Stimulated activated CD8-positive, alpha-beta memory T cell treated with anti-CD3 and anti-CD28 coated beads, Interleukin-2, amount 100 ng/mL, for 1 hour (primary cell): Measurements from ENCODE around the gene LRRC30.

Source experiments
- DNase-seq, 2 donors: peaks; one replicate each; pipeline ENCODE4 v3.0.0-alpha.2; 2020; ENCODE audit warnings: low read depth in 2 of 2

LRRC30 gene

GRCh38 chr18:7237673-7238272, 6.9 kb downstream of the LRRC30 start:
- no peak for DNase-seq

- no peak for DNase-seq
Observed at GRCh38 chr18:7242926-7243325, 12.0 kb downstream of the LRRC30 start.

GRCh38 chr18:7248877-7249276, 18.0 kb downstream of the LRRC30 start:
- DNase-seq: no peak

DNA sequence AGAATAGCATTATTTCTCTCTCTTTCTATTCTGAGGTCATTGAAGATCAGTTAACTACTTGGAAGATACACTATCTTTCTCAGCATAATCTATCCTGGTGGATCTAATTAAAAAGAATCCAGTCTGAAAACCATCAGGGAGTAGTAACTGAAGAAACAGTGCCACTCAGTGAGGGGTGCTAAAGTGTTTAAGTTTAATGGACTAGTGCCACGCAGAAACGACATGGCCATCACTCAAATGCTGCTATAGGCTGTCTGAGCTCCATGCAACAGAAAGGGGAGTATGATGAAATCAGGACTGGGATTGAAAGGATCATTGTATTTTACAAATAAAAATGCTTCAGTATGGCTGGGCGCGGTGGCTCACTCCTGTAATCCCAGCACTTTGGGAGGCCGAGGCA, 23.3 kb downstream of the LRRC30 start:
- no peak for DNase-seq

- no peak for DNase-seq
Observed at GRCh38 chr18:7255054-7255453, 24.2 kb downstream of the LRRC30 start.

GRCh38 chr18:7255643-7256042, 24.8 kb downstream of the LRRC30 start:
- DNase-seq: no peak

DNA sequence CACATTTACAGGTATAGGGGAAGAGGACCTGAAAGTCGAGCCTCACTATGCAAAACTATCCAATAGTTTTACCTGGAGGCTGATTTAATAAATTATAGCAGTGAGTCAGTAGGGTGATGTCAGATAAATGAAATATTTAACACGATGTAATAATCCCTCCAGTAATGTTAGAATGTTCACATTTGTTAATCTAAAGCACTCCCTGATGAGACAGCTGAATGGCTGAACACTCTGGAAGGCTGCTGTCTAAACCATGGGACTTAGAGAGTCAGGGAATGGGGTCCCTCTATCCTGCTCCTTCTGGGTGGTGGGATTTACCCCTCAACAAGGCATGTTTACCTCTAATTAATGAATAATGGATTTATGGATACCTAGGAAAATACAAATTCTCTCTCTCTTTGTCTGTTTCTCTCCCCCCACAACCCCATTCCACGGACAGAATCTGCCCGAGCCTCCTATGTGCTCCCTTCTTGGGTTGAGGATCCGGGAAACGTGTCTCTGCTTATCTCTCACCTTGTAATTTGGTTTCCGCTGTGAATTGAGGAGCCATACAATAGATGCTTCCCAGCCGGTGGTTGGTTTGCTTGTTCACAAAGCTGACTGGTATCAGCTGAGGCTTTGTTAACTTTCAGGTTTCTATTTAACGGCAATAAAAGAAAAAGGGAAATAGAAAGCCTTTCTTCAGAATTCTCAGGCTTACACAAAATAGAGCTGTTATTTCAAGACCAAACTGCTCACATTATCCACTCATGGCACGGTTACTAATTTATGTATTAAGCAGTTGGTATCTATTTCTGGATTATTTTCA, 25.9 kb downstream of the LRRC30 start:
- no peak for DNase-seq

DNA sequence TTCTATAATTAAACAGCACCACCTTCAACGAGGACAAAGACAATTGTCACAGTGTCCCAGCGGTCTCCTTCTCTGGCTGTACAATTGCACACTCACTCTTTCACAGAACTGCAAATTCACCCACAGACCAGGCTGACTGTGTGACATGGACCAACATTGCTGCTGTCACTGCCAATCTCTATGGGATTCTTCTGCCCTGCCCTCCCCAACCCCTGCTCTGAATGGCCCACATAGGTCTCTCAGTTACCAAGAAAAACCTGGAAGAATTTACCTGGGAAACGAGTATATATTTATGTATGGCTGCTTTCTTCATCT, 26.5 kb downstream of the LRRC30 start:
- DNase-seq: no peak

- DNase-seq: no peak
Observed at GRCh38 chr18:7259475-7259874, 28.6 kb downstream of the LRRC30 start.

GRCh38 chr18:7261199-7261598, 30.3 kb downstream of the LRRC30 start:
- DNase-seq: no peak

- no peak for DNase-seq
Observed at GRCh38 chr18:7267973-7268372, 37.1 kb downstream of the LRRC30 start.

DNA sequence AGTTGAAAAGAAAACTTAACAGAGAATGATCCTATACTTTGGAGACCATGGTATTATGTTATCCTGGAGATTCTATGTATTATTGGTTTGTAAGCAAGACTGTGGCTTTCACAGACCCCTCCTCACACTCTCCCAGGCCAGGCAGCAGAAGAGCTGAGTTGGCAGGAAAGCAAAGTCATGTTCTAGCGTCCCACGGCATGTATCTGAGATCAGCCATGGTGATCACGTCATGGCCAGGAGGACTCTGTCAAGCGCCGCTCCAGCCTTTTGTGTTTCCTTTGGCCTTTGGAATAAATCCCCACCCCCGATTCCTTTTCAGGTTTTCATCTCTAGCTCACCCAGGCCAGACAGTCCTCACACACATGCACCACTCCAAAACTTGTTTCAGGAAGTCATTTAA, 39.1 kb downstream of the LRRC30 start:
- no peak for DNase-seq

DNA sequence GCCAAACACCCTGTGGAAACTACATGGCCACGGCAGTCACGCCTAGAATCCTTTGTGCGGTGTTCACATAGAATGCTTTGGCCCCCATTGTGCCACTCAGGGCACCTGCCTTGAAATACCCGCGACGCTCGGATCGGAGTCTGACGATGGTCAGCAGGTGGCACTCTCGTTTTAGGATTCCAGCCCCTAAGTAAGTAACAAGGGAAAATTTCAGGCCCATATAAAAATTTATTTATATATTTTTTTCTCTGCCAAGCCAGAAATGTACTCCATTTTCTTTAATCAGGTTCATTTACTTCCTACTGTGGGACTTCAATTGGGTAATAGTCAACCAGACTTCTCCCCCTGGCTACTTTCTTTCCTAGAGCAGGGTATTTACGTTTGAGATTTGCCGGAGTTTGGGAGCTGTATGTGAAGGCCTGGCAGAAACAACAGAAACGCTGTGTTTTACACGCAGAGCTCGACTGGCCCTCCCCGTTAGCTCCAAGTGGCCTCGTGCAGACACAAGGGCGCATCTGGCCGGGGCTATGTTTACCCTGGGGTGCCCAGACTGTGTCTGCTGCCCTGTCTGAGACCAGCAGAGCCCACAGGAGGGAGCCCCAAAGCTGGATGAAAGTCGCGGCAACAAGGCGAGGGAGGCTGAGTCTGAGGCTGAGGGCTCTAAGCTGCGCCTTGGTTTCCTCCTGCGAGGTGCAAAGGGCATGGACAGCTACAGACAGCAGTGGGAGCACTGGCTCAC, 41.6 kb downstream of the LRRC30 start:
- no peak for DNase-seq

DNA sequence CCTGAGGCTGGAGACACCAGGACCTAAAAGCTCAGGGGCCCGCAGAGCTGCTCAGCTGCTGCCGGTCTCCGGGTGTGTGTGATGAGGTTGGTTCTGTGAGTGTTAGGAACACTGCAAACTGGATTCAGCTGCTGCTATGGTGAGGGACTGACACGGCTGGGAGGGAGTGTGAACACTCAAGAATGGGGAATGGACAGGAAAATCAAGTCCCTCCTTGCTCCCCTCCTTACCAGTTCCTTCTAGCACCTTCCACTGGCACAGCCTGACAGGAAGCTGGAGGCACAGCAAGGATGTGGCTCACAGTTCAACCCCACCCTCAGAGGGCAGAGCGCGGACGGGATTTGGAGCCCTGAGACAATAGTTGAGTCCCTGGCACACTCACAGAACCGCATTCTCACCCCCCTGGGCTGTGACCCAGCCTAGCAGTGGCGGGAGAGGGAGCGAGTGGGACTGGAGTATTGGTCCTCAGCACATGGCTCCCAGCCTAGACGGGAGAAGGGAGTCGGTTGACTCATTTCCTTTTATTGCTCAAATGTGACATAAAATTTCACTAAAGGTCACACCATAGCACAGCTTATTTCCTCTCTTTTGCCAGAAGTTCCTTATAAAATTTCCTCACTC, 42.5 kb downstream of the LRRC30 start:
- DNase-seq: no peak

DNA sequence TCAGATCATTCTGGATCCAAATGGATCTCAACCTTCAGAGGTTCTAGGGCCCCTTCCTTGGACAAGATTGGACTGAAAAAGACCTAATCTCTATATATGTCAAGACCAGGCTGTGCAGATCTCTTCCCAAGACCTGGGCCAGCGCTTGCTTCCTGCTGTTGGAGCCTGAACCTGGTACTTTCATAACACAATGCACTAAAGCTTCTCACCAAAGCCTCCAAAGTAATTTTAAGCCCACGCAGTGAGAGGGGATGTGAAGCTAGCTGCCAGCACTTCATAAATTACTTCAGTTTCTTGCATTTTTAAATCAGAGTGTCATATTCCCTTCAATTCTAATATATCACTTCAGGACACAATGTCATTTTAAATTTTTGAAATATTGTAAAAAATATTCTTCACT, 50.7 kb downstream of the LRRC30 start:
- DNase-seq: no peak
